ENCODE results near the gene BCL7B.

DNA sequence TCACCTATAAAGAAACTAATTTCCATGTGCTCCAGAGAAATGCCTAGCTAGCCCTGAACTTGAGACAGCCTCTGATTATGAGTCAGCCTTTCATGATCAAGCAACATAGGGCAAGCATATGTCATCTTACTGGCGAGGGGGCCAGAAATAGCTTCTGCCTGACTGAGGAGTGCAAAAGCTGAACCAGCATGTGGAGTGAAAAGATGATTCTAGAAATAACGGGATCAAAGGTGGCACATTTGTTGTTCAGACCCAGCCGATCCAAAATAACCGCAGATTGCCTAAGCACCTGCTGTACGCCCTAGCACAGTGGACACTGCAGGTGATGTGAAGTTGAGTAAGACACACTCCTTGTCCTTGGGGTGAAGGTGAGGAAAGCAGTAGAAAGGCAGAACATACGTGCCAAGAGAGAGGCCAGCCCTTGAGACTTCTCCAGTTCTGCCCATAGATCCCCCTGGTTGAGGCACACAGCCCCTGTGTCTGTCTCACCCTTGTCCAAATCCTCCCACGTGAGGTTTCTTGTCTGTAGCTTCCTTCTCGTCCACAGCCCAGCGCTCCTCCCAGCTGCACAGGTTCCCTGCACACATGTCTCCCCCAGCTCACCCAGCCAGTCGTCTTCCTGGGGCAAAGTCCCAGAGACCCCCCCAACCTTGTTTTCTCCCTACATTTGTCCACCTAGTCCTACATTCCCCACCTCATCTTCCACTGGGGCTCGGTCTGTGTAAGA is 2.8 kb upstream of the BCL7B start:
- TF ChIP-seq, protein P1, sequence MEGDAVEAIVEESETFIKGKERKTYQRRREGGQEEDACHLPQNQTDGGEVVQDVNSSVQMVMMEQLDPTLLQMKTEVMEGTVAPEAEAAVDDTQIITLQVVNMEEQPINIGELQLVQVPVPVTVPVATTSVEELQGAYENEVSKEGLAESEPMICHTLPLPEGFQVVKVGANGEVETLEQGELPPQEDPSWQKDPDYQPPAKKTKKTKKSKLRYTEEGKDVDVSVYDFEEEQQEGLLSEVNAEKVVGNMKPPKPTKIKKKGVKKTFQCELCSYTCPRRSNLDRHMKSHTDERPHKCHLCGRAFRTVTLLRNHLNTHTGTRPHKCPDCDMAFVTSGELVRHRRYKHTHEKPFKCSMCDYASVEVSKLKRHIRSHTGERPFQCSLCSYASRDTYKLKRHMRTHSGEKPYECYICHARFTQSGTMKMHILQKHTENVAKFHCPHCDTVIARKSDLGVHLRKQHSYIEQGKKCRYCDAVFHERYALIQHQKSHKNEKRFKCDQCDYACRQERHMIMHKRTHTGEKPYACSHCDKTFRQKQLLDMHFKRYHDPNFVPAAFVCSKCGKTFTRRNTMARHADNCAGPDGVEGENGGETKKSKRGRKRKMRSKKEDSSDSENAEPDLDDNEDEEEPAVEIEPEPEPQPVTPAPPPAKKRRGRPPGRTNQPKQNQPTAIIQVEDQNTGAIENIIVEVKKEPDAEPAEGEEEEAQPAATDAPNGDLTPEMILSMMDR (IDR thresholded peaks at IDR 0.05 in 8 of 11, conservative IDR thresholded peaks at IDR 0.05 in 3 of 11), result no peak
- no peak for TF ChIP-seq POLR2A (IDR thresholded peaks at IDR 0.05)
- TF ChIP-seq POLR2AphosphoS5 (IDR thresholded peaks at IDR 0.05), result no peak

All from spleen (tissue), 7 donors.